ENCODE data around the gene FKBP14. TPM values are rescaled to one million over a fixed set of nuclear protein-coding genes. Genes with fewer than 3 reads are reported as not detected.

Gene FKBP14
- total and polyA plus RNA-seq, 2 of the 8 experiments (the other 6 are each of a cell fraction or from before 2014, with no cell fraction given) = 3.2 to 20.7 TPM

- Histone ChIP-seq H3K36me3 (ENCODE audit: control insufficient read depth in 2 of 4, insufficient read depth in 4 of 4, low read length in 3 of 4) (no peaks in the 10 kb centered on the region), H2BK15ac (ENCODE audit: low read length) (no peak overlapping the region), H3K79me1 (ENCODE audit: low read depth, low read length) (peaks cover 4% of the 10 kb centered on the region; the same call in 1 of the 2 replicates), H4K20me1 (replicated peaks in 1 of 2; ENCODE audit: control insufficient read depth in 1 of 2, insufficient read depth in 2 of 2, low read length in 2 of 2) (peaks cover 3 to 16% of the 10 kb centered on the region in 2 experiments), H3K4me2 (ENCODE audit: insufficient read depth in 1 of 2, low read depth in 2 of 2, low read length in 2 of 2) (no peak overlapping the region), H3K23ac (ENCODE audit: insufficient read length) (no peak overlapping the region), H2BK20ac (ENCODE audit: low read length) (no peak overlapping the region), H3K4me3 (ENCODE audit: extremely low read depth in 1 of 4, insufficient read depth in 2 of 4, low read depth in 3 of 4, low read length in 4 of 4) (no peak overlapping the region), H3K9ac (replicated peaks in 1 of 4; ENCODE audit: extremely low read depth in 1 of 4, low read depth in 3 of 4, low read length in 3 of 4) (no peak overlapping the region), H3K14ac (ENCODE audit: insufficient read length) (no peak overlapping the region), H2AFZ (ENCODE audit: low read length) (no peak overlapping the region), H2BK120ac (replicated peaks; ENCODE audit: low read depth, low read length) (no peak overlapping the region), H3K18ac (ENCODE audit: extremely low read depth, low read length) (no peak overlapping the region), H3K9me3 (ENCODE audit: insufficient read depth in 2 of 2, low read depth in 1 of 2, low read length in 1 of 2) (no peaks in the 10 kb centered on the region), H3K23me2 (ENCODE audit: low read depth, low read length) (no peaks in the 10 kb centered on the region; the same call in 1 of the 2 replicates), H2BK5ac (ENCODE audit: low read depth, low read length) (no peak overlapping the region), H3K27ac (ENCODE audit: low read depth, low read length) (no peak overlapping the region), H3K4ac (replicated peaks; ENCODE audit: insufficient read length, low read depth, low read length) (no peak overlapping the region), H3K4me1 (replicated peaks in 1 of 4; ENCODE audit: control insufficient read depth in 3 of 4, insufficient read depth in 4 of 4, low read length in 3 of 4) (peaks cover 0 to 10% (median 4%) of the 10 kb centered on the region in 4 experiments; a peak in 5 of 7 replicates), H3K79me2 (ENCODE audit: control insufficient read depth in 1 of 2, insufficient read depth in 2 of 2, low read length in 2 of 2) (peaks cover 8 to 87% of the 10 kb centered on the region in 2 experiments), H4K8ac (ENCODE audit: extremely low read depth, insufficient read depth, low read length) (no peak overlapping the region), H4K91ac (replicated peaks; ENCODE audit: insufficient read length, low read length) (no peak overlapping the region), H2BK12ac (ENCODE audit: low read depth, low read length) (no peak overlapping the region), H3K56ac (replicated peaks; ENCODE audit: insufficient read length, low read depth, low read length) (no peak overlapping the region), H4K5ac (ENCODE audit: insufficient read length, low read depth, low read length) (no peak overlapping the region), H2AK5ac (ENCODE audit: low read depth, low read length) (no peak overlapping the region), H3K27me3 (replicated peaks in 1 of 4; ENCODE audit: control insufficient read depth in 3 of 4, extremely low read depth in 1 of 4, insufficient read depth in 3 of 4, low read length in 3 of 4) (no peaks in the 10 kb centered on the region)
- CTCF ChIA-PET (ENCODE audit: partially characterized antibody) = interaction anchor here (0.6 to 1.5 kb wide), 3 partner anchors 28 to 292 kb away, joined by 3 to 13 read pairs (median 5); no protein-coding TSS in a partner anchor
- no peak for DNase-seq (ENCODE audit: low read depth in 1 of 2, low spot score in 2 of 2)
- WGBS, 2 experiments (ENCODE audit: extremely low coverage in 1 of 2, insufficient coverage in 1 of 2, insufficient read length in 1 of 2, insufficient replicate concordance in 2 of 2, low coverage in 1 of 2, low lambda C conversion rate in 2 of 2, missing lambda C conversion rate in 1 of 2) = 87% methylated on average over 3 of the region's 3 CpGs; no CpG with 5 or more reads in 1 of the 2 experiments
- FAIRE-seq = no peak
- POLR2A ChIA-PET (ENCODE audit: partially characterized antibody) = no interaction called here
- TF ChIP-seq USF2 (IDR thresholded peaks at IDR 0.05; ENCODE audit: low read length) (no peak), CTBP2 (IDR thresholded peaks at IDR 0.05; ENCODE audit: borderline replicate concordance, insufficient read depth, insufficient read length, low read length) (no peak), SP2 (IDR thresholded peaks at IDR 0.05; ENCODE audit: low read length) (no peak), ASH2L (IDR thresholded peaks at IDR 0.05; ENCODE audit: low read length) (no peak), SIRT6 (IDR thresholded peaks at IDR 0.05; ENCODE audit: low read length) (no peak), JUND (IDR thresholded peaks at IDR 0.05; ENCODE audit: low read length) (no peak), SIX5 (IDR thresholded peaks at IDR 0.05; ENCODE audit: low read depth, low read length) (no peak), BACH1 (IDR thresholded peaks at IDR 0.05; ENCODE audit: low read length) (no peak), TEAD4 (IDR thresholded peaks at IDR 0.05; ENCODE audit: low read depth, low read length) (no peak), TAF7 (optimal IDR thresholded peaks at IDR 0.05; ENCODE audit: borderline replicate concordance, low read depth, low read length) (no peak), JUN (IDR thresholded peaks at IDR 0.05; ENCODE audit: low read depth, low read length) (no peak), TBP (IDR thresholded peaks at IDR 0.05; ENCODE audit: low read depth, low read length) (no peak), KDM4A (IDR thresholded peaks at IDR 0.05; ENCODE audit: low read depth, low read length, severe bottlenecking) (no peak), ATF3 (IDR thresholded peaks at IDR 0.05; ENCODE audit: insufficient read depth, low read depth, low read length) (no peak)
These were observed 8.0 kb upstream of the FKBP14 start for GRCh38 chr7:30034501-30034900.

Data from H1 (cell line).